Cardiac muscle cell (in vitro differentiated cells and primary cell): ENCODE measurements around the gene VBP1. TPM values are rescaled to one million over a fixed set of nuclear protein-coding genes. Genes with fewer than 3 reads are reported as not detected.

ENCODE experiments used
- DNase-seq, 2 donors: peaks; one replicate each; pipeline versions ENCODE4 v3.0.0 to v3.0.0-alpha.2; 2010 to 2017; ENCODE audit warnings: low read depth in 1 of 2, low spot score in 1 of 2
- H3K27ac ChIP-seq: fragments of 200-600 bp; sonication (generic); 2 replicates; pipeline ENCODE4 v1.5.1; 2016
- H3K27me3 ChIP-seq: fragments of 200-600 bp; sonication (generic); 2 replicates; pipeline ENCODE4 v1.6.0; 2016; ENCODE audit warnings: control low read depth
- H3K36me3 ChIP-seq: fragments of 200-600 bp; sonication (generic); 2 replicates; pipeline ENCODE4 v1.5.1; 2016; ENCODE audit warnings: control low read depth
- H3K4me1 ChIP-seq: fragments of 200-600 bp; sonication (generic); 2 replicates; pipeline ENCODE4 v1.8.1; 2017; ENCODE audit warnings: low read depth, mild to moderate bottlenecking, mixed run types
- H3K4me3 ChIP-seq: fragments of 200-600 bp; sonication (generic); 2 replicates; pipeline ENCODE4 v1.5.1; 2016; ENCODE audit warnings: mild to moderate bottlenecking
- H3K9me3 ChIP-seq: fragments of 200-600 bp; sonication (generic); 2 replicates; pipeline ENCODE4 v1.5.1; 2017; ENCODE audit warnings: low read depth, mild to moderate bottlenecking, control low read depth
- CTCF ChIP-seq: IDR thresholded peaks from 2 replicates; pipeline ENCODE4 v1.5.1; 2012; ENCODE audit warnings: low read depth, mild to moderate bottlenecking, low read length
- polyA plus RNA-seq: library from polyadenylated mRNA; unstranded; fragments of >200 nt; fragmentation: Nextera tagmentation; extraction: Ambion mirVana; gene quantifications from 2 replicates; pipeline ENCODE4 v1.2.1, GENCODE V29; 2016
- total RNA-seq: library from RNA; depleted of rRNA; stranded (reverse); fragments of >200 nt; gene quantifications from 2 replicates; pipeline ENCODE4 v1.2.3, GENCODE V29; 2016

The VBP1 gene
- total and polyA plus RNA-seq, 2 experiments from 2014 or later: 42.8 to 116 TPM

- H3K9me3 ChIP-seq: no peaks in the 10 kb centered on the region
- DNase-seq: no peak
- no peak overlapping the region for H3K4me3 ChIP-seq
- peaks cover 15% of the 10 kb centered on the region for H3K36me3 ChIP-seq
- no peak for TF ChIP-seq CTCF
- H3K27me3 ChIP-seq: no peaks in the 10 kb centered on the region
- no peak overlapping the region for H3K27ac ChIP-seq
- no peaks in the 10 kb centered on the region for H3K4me1 ChIP-seq
These were observed 9.5 kb downstream of the VBP1 start for GRCh38 chrX:155225774-155226173.

DNA sequence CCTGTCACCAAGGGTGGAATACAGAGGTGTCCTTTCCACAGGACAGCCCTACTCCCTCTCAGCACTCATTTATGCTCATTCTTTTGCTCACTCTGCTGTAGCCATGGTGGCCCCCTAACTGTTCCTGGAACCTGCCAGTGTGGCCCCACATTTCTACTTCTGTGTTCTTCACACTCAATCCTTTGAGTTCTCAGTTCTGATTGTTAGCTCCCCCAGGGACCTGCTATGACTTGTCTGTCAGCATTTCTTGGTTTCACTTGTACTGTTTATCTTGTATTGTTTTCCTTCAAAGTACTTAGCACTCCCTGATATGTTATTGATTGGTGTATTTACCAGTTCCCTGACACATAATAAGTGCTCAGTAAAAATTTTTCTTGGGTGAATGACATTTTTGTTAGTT, 14.9 kb downstream of the VBP1 start:
- no peak for TF ChIP-seq CTCF
- H3K27ac ChIP-seq: no peak overlapping the region
- H3K27me3 ChIP-seq: no peaks in the 10 kb centered on the region
- no peaks in the 10 kb centered on the region for H3K4me1 ChIP-seq
- H3K9me3 ChIP-seq: no peaks in the 10 kb centered on the region
- no peak for DNase-seq
- peaks cover 15% of the 10 kb centered on the region for H3K36me3 ChIP-seq
- no peak overlapping the region for H3K4me3 ChIP-seq

- H3K9me3 ChIP-seq: no peaks in the 10 kb centered on the region
- TF ChIP-seq CTCF: no peak
- H3K36me3 ChIP-seq: peaks cover 7% of the 10 kb centered on the region
These were observed 19.6 kb downstream of the VBP1 start for GRCh38 chrX:155235891-155236290.

DNA sequence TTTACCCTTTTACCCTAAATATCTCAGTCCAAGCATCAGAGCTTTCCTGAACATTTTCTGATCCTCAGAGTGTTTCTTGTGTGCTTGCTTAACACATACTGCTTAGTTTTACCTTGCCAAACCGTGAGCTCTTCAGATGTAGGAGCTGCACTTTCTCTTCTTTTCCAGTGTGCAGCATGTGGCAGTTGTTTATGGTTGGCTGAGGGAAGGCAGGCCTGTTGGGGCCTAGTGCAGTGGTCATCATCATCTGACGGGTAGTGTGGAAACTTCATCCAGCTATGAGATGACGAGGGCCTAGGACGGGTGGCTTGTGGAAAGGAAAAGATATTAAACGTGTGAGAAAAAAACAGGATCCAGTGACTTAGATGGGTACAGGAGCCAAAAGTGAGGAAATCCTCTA, 21.5 kb downstream of the VBP1 start:
- no peaks in the 10 kb centered on the region for H3K9me3 ChIP-seq
- H3K36me3 ChIP-seq: peaks cover 7% of the 10 kb centered on the region
- H3K4me1 ChIP-seq: no peaks in the 10 kb centered on the region
- TF ChIP-seq CTCF: no peak
- H3K27me3 ChIP-seq: no peaks in the 10 kb centered on the region
- DNase-seq: no peak
- H3K4me3 ChIP-seq: no peak overlapping the region
- H3K27ac ChIP-seq: no peak overlapping the region

More at GRCh38 chrX:155235891-155236290, 19.6 kb downstream of the VBP1 start:
- peak in 1 of 2 donors; percentile 3 for DNase-seq
- Histone ChIP-seq H3K27ac (no peak overlapping the region), H3K4me1 (no peaks in the 10 kb centered on the region), H3K27me3 (no peaks in the 10 kb centered on the region), H3K4me3 (no peak overlapping the region)

GRCh38 chrX:155242300-155242699, 26.0 kb downstream of the VBP1 start:
- DNase-seq: no peak
- Histone ChIP-seq H3K4me3 (no peak overlapping the region), H3K36me3 (peaks cover 6% of the 10 kb centered on the region), H3K4me1 (no peaks in the 10 kb centered on the region), H3K27ac (no peak overlapping the region), H3K9me3 (no peaks in the 10 kb centered on the region), H3K27me3 (no peaks in the 10 kb centered on the region)
- no peak for TF ChIP-seq CTCF

GRCh38 chrX:155246748-155247147, 30.5 kb downstream of the VBP1 start:
- Histone ChIP-seq H3K27me3 (no peaks in the 10 kb centered on the region), H3K9me3 (no peaks in the 10 kb centered on the region), H3K4me1 (no peaks in the 10 kb centered on the region), H3K27ac (no peak overlapping the region), H3K36me3 (no peaks in the 10 kb centered on the region), H3K4me3 (no peak overlapping the region)
- no peak for TF ChIP-seq CTCF
- DNase-seq: no peak
